NCI-H1417 (cell line): ENCODE measurements around the gene TEX48.
A peak's percentile ranks its signal among the peaks of the same experiment; 100 is the strongest.

Experiments used
- DNase-seq, 3 experiments: peaks; one replicate each; lab custom pipeline; 2025; lab: John Stamatoyannopoulos, UW

The TEX48 gene

GRCh38 chr9:114666851-114667250 is 15.1 kb downstream of the TEX48 start:
- no peak for DNase-seq

GRCh38 chr9:114666401-114666800 is 15.6 kb downstream of the TEX48 start:
- no peak for DNase-seq

- DNase-seq: no peak
Measured at GRCh38 chr9:114664181-114664580, 17.8 kb downstream of the TEX48 start.

DNA sequence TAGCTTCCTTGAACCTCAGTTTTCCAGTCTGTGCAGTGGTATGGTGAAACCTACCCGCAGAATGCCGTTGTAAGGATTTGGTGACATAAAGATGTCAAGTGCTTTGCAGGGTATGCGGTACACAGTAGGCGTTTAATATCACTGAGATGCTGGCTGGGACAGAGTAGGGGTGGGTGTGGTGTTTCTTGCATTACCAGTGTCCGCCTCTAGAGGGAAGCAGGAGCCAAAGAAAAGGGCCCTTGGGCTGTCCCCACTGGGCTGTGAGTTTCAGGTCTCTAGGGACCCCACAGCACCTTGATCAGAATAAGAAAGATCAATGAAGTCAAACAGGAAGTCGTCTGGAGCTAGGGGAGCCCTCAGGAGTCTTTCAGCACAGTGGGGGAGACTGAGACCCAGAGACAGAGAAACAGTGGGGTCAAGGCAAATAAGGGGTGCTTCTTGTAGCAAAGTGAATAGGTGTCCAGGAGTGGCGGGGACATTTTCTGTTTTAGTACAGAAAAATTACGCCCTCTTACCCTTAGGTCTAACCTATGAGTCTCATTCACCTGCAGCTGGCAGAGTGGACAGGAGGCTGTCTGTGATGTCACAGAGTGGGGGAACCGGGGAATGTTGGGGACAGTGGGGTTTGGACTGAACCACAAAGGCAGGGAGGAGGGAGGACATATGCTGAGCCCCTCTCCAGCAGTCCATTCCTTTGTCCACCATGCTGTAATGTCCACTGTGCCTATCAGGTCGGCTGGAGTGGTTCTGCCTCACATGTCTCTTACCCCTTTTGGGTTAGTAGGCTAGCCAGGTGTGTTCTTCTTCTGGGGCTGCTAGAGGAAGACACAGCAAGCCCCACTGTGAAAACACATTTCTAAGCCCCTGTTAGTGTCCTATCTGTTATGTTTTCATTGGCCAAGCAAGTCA is 19.7 kb downstream of the TEX48 start:
- peak; percentile 45 to 75 (median 50) for DNase-seq

DNA sequence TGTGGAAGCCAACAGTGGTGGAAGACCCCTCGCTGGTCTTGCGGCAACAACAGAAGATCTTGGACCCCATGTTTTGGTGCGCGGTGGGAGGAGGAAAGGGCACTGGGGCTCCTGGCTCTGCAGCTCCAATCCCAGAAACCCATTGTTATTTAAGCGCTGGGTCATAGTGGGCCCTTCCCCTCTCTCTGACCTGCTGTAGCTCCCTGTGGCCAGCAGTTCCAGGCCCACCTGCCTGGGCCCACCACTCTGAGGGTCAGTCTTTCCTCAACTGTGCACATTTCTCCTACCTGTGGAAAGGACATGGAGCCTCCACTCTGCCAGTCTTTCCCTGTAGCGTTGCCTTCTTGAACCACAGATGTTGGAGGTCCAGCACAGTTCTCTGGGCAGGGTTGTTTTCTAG is 24.3 kb downstream of the TEX48 start, which contains the start of gene TEX53:
TSS of gene TEX53 (minus strand) at position 101 of the 400 bp plus-strand sequence. CDS start at position 70, 31 bp downstream.
- no peak for DNase-seq

- no peak for DNase-seq
Measured at GRCh38 chr9:114656301-114656700, 25.7 kb downstream of the TEX48 start.

- DNase-seq: no peak
Measured at GRCh38 chr9:114655689-114656088, 26.3 kb downstream of the TEX48 start.

GRCh38 chr9:114653556-114654159 is 28.3 kb downstream of the TEX48 start:
- DNase-seq: peak; percentile 62 to 88 (median 71)

GRCh38 chr9:114652776-114653555 is 29.0 kb downstream of the TEX48 start:
- DNase-seq: no peak

DNA sequence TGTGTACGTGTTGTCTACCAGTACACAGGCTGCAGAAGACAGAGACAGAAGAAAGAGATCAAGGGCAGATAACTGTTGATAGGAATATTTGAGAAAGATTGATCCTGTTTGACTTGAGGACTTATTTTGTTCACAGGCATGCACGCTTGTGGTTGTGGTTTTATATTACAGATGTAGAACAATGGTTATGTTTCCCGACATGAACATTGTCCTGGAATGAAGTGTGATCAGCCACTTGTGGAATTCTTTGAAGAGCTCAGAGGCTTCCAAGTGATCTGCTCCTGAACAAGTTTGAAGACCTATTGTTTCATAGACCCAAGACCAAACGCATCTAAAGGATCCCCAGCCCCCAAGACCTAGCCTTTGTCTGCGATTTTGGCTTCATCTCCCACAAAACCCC is 38.1 kb downstream of the TEX48 start:
- DNase-seq: no peak

- no peak for DNase-seq
Measured at GRCh38 chr9:114643001-114643400, 39.0 kb downstream of the TEX48 start.

- DNase-seq: no peak
Measured at GRCh38 chr9:114641967-114642366, 40.0 kb downstream of the TEX48 start.

GRCh38 chr9:114638404-114638803 is 43.6 kb downstream of the TEX48 start:
- no peak for DNase-seq

DNA sequence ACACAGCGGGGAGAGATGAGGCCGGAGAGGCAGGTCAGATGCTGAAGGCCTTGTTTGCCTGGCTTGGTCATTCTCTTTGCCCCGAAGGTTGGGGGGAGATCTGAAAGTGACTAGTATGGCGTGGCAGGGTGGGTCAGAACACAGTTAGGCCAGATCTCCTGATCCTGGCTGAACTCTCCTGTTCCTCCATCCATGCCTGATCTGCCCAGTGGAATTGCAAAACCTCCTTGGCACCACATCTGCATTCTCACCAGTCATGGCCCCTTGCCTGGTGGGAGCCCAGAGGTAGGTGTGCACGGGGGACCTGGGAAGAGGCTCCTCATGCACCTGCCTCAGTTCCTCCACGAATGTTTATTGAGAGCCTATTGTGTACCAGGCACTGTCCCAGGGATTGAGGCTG is 47.6 kb downstream of the TEX48 start:
- no peak for DNase-seq

GRCh38 chr9:114633438-114634089 is 48.4 kb downstream of the TEX48 start:
- DNase-seq: no peak

- DNase-seq: no peak
Measured at GRCh38 chr9:114631166-114631565, 50.8 kb downstream of the TEX48 start.

- DNase-seq: no peak
Measured at GRCh38 chr9:114629563-114630090, 52.4 kb downstream of the TEX48 start.

DNA sequence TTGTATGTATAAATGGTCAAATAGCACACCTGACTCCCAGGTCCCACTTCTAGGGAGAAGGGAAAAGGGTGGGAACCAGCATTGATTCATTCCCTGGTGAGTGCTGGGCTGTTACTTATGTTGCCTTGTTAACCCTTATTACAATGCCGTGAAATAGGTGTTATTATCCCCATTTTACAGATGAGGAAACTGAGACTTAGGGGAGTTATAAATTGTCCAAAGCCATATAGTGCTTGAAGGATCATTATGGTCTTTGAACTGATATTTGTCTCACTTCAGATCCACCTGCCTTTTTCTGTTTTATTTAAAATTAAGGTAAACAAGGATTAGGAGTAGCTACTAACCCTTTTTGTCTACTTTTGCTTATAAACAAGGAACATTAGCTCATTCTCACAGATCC is 54.4 kb downstream of the TEX48 start:
- DNase-seq: no peak

- DNase-seq: no peak
Measured at GRCh38 chr9:114626415-114627020, 55.5 kb downstream of the TEX48 start.

DNA sequence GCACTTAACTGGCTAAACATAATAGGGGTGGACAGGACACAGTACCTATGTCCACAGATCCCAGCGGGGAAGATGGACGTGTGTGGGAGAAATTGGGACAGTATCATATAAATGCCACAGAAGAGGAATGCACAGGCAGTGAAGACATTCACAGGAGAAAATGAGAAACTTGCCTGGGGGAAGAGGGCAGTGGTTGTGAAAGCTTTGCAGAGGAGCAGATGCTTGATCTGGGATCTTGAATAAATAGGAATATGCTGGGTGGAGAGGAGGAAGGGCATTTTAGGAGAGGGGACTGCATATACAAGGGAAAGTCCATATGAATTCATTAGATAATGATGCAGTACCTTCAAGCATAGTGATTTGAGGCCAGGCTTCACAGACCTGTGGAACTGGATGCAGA is 57.3 kb downstream of the TEX48 start:
- no peak for DNase-seq

DNA sequence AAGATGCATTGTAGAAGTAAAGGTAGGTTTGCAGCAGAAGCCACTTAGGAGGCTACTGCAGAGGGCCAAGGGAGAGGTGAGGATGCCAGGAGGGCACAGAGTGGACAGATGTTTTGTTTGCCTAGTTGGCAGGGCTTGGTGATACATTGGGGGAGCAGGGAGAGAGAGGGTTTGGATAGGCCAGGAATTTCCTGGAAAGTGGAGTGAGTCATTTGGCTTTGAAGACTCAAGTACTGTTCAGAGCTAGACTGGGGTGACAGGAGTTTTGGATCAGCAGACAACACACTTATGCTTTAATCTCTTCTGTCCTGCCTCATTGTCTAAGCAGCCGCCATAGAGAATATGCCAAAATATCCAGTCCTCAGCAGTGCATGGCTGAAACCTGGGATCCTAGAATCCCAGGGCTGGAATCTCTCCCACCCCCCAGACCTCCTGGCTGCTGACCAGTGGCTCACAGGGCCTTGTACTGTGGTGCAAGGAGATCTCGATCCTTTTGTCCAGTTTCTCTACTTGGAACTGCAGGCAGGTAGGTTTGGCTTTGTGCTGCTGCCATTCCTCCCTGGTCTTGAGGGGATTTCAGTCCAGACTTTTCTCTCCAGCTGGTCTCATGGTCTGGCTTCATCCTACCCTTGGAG is 59.9 kb downstream of the TEX48 start:
- DNase-seq: no peak
